Stimulated activated CD4-positive, alpha-beta T cell treated with anti-CD3 and anti-CD28 coated beads, Interleukin-1b, Interleukin-23, amount 100 ng/mL, for 4 hours (primary cell): ENCODE data around the gene GRHL3.
"Not testable (repeated sequence)": the region's sequence is repeated elsewhere in the genome, so short reads cannot be mapped to it uniquely, and the experiment has no call there.

Experiments
- DNase-seq, 2 donors: peaks; one replicate each; pipeline ENCODE4 v3.0.0-alpha.2; 2020; ENCODE audit warnings: low read depth in 2 of 2

GRHL3 gene

GRCh38 chr1:24319312-24319863 is at the start of gene GRHL3:
Gene GRHL3, plus strand, starts transcription at chr1:24319357. Its CDS starts 195 bp downstream, at chr1:24319552.
- DNase-seq: no peak

GRCh38 chr1:24274203-24275103 is 44.7 kb upstream of the GRHL3 start:
- not testable (repeated sequence) for DNase-seq

GRCh38 chr1:24275104-24275410 is 44.1 kb upstream of the GRHL3 start:
- no peak for DNase-seq

GRCh38 chr1:24275510-24275909 is 43.6 kb upstream of the GRHL3 start:
- DNase-seq: no peak

GRCh38 chr1:24276791-24277190 is 42.4 kb upstream of the GRHL3 start:
- DNase-seq: no peak

- no peak for DNase-seq
Measured at GRCh38 chr1:24277420-24278169, 41.6 kb upstream of the GRHL3 start.

- no peak for DNase-seq
Measured at GRCh38 chr1:24278726-24279125, 40.4 kb upstream of the GRHL3 start.

- no peak for DNase-seq
Measured at GRCh38 chr1:24279590-24280232, 39.4 kb upstream of the GRHL3 start.

- DNase-seq: no peak
Measured at GRCh38 chr1:24281591-24281990, 37.6 kb upstream of the GRHL3 start.

- no peak for DNase-seq
Measured at GRCh38 chr1:24282491-24282890, 36.7 kb upstream of the GRHL3 start.

GRCh38 chr1:24283326-24284155 is 35.6 kb upstream of the GRHL3 start:
- no peak for DNase-seq

- DNase-seq: no peak
Measured at GRCh38 chr1:24284156-24284471, 35.0 kb upstream of the GRHL3 start.

GRCh38 chr1:24285231-24285630 is 33.9 kb upstream of the GRHL3 start:
- no peak for DNase-seq

GRCh38 chr1:24286246-24287010 is 32.7 kb upstream of the GRHL3 start:
- DNase-seq: no peak

- DNase-seq: not testable (repeated sequence)
Measured at GRCh38 chr1:24287779-24288178, 31.4 kb upstream of the GRHL3 start.

GRCh38 chr1:24288479-24288878 is 30.7 kb upstream of the GRHL3 start:
- no peak for DNase-seq

- DNase-seq: no peak
Measured at GRCh38 chr1:24289937-24290595, 29.1 kb upstream of the GRHL3 start.

- DNase-seq: no peak
Measured at GRCh38 chr1:24290933-24291487, 28.1 kb upstream of the GRHL3 start.

GRCh38 chr1:24292103-24292502 is 27.1 kb upstream of the GRHL3 start:
- DNase-seq: no peak

- DNase-seq: no peak
Measured at GRCh38 chr1:24292887-24293286, 26.3 kb upstream of the GRHL3 start.
